GM12878 (cell line): ENCODE measurements around the gene MAML3. TPM values are rescaled to one million over a fixed set of nuclear protein-coding genes. Genes with fewer than 3 reads are reported as not detected.

Source experiments
- ATAC-seq: fragments of 200-7000 bp; cut with Tn5 transposase; 3 replicates; pipeline ENCODE4 v1.9.1; 2020; ENCODE audit warnings: mild to moderate bottlenecking, moderate library complexity
- BruUV-seq: library from RNA; stranded (reverse); fragments of 400-500 nt; replicated peaks from 2 replicates; lab custom pipeline; 2021; lab: Mats Ljungman, UMichigan
- CTCF ChIA-PET: fragments of 300-600 bp; sonication (Branson Sonifier 250); formaldehyde crosslinking; extraction: SDS; loops from one replicate; lab custom pipeline; 2021; ENCODE audit warnings: inconsistent platforms; lab: Yijun Ruan, JAX
- POLR2A ChIA-PET: fragments of 350-600 bp; formaldehyde crosslinking; extraction: SDS; loops from one replicate; lab custom pipeline; 2021; ENCODE audit warnings: inconsistent platforms; lab: Charles Lee
- RAD21 ChIA-PET: fragments of 300-600 bp; sonication (Branson Sonifier 250); formaldehyde crosslinking; loops from one replicate; lab custom pipeline; 2023; ENCODE audit warnings: antibody characterized with exemption; ENCODE audit not compliant: unreplicated experiment; lab: Charles Lee
- SMC1A ChIA-PET: fragments of 300-600 bp; sonication (Branson Sonifier 250); formaldehyde crosslinking; loops from one replicate; lab custom pipeline; 2023; ENCODE audit not compliant: unreplicated experiment, uncharacterized antibody; lab: Charles Lee
- DNase-seq: peaks from one replicate; pipeline ENCODE4 v3.0.0-alpha.2; 2011; ENCODE audit warnings: low read depth, low spot score
- FAIRE-seq: peaks from 3 replicates; lab custom pipeline; 2011; peaks lifted over from hg19 to GRCh38; lab: Jason Lieb, UNC
- H2AFZ ChIP-seq: 2 replicates; pipeline ENCODE4 v1.6.0; 2011; ENCODE audit warnings: low read depth, low read length, control low read depth; ENCODE audit not compliant: control insufficient read depth
- H3K27ac ChIP-seq: 2 replicates; pipeline ENCODE4 v1.5.1; 2011; ENCODE audit warnings: control low read depth; ENCODE audit not compliant: control insufficient read depth, insufficient read depth
- H3K27me3 ChIP-seq, 2 experiments: replicated peaks in 1 of 2; 2 replicates each; pipeline versions ENCODE4 v1.6.0 to v1.6.1; 2011; ENCODE audit warnings: low read length in 1 of 2; ENCODE audit not compliant: control insufficient read depth in 2 of 2, insufficient read depth in 2 of 2
- H3K36me3 ChIP-seq, 2 experiments: 2 replicates each; pipeline ENCODE4 v1.5.1; 2011; ENCODE audit warnings: low read length in 1 of 2; ENCODE audit not compliant: control insufficient read depth in 2 of 2, insufficient read depth in 2 of 2
- H3K4me1 ChIP-seq: 2 replicates; pipeline ENCODE4 v1.6.1; 2011; ENCODE audit warnings: mild to moderate bottlenecking, low read length, moderate library complexity, mixed read lengths; ENCODE audit not compliant: control insufficient read depth, insufficient read depth
- H3K4me2 ChIP-seq: 2 replicates; pipeline ENCODE4 v1.6.0; 2011; ENCODE audit warnings: control low read depth; ENCODE audit not compliant: control insufficient read depth, insufficient read depth
- H3K4me3 ChIP-seq: fragments of 200-600 bp; sonication (generic); 2 replicates; pipeline ENCODE4 v1.5.1; 2016
- H3K79me2 ChIP-seq: 2 replicates; pipeline ENCODE4 v1.6.0; 2011; ENCODE audit warnings: low read length; ENCODE audit not compliant: control insufficient read depth, insufficient read depth
- H3K9ac ChIP-seq: 2 replicates; pipeline ENCODE4 v1.8.0; 2011; ENCODE audit warnings: low read length, control low read depth, mixed read lengths; ENCODE audit not compliant: control insufficient read depth, insufficient read depth
- H3K9me3 ChIP-seq: replicated peaks from 3 replicates; pipeline ENCODE4 v1.5.1; 2011; ENCODE audit warnings: mild to moderate bottlenecking, low read length; ENCODE audit not compliant: control insufficient read depth, insufficient read depth
- H4K20me1 ChIP-seq: 2 replicates; pipeline ENCODE4 v1.6.0; 2011; ENCODE audit not compliant: control insufficient read depth, insufficient read depth
- BCL11A ChIP-seq: IDR thresholded peaks from 2 replicates; pipeline ENCODE4 v1.6.1; 2011; ENCODE audit warnings: low read depth, low read length
- CHD1 ChIP-seq: IDR thresholded peaks from 2 replicates; pipeline ENCODE4 v1.6.1; 2012; ENCODE audit warnings: low read depth, low read length, improper control_type of control experiment
- FOXK2 ChIP-seq: fragments of 450-650 bp; IDR thresholded peaks from 2 replicates; pipeline ENCODE4 v1.6.1; 2017; ENCODE audit warnings: mild to moderate bottlenecking, moderate library complexity
- FOXM1 ChIP-seq: IDR thresholded peaks from 2 replicates; pipeline ENCODE4 v1.6.1; 2012; ENCODE audit warnings: low read depth, mild to moderate bottlenecking, inconsistent platforms, low read length, moderate library complexity
- GABPA ChIP-seq: IDR thresholded peaks from 2 replicates; pipeline ENCODE4 v1.6.1; 2014; ENCODE audit warnings: antibody characterized with exemption, low read depth, mild to moderate bottlenecking, inconsistent platforms
- GATAD2B ChIP-seq: fragments of 450-650 bp; conservative IDR thresholded peaks from 2 replicates; pipeline ENCODE4 v1.6.1; 2017; ENCODE audit warnings: low read depth, mild to moderate bottlenecking, moderate library complexity
- IRF4 ChIP-seq: IDR thresholded peaks from 2 replicates; pipeline ENCODE4 v1.6.1; 2011; ENCODE audit warnings: low read depth, low read length
- MEF2A ChIP-seq: IDR thresholded peaks from 2 replicates; pipeline ENCODE4 v1.6.1; 2011; ENCODE audit warnings: low read depth, mild to moderate bottlenecking, low read length, moderate library complexity; ENCODE audit not compliant: insufficient read depth
- NFYB ChIP-seq: IDR thresholded peaks from 2 replicates; pipeline ENCODE4 v1.6.1; 2011; ENCODE audit warnings: low read depth, mild to moderate bottlenecking, low read length, improper control_type of control experiment, moderate library complexity; ENCODE audit not compliant: insufficient read depth
- POU2F2 ChIP-seq: IDR thresholded peaks from 3 replicates; pipeline ENCODE4 v1.6.1; 2011; ENCODE audit warnings: low read depth, mild to moderate bottlenecking, low read length, borderline replicate concordance
- RUNX3 ChIP-seq: IDR thresholded peaks from 2 replicates; pipeline ENCODE4 v1.6.1; 2012; ENCODE audit warnings: low read length, inconsistent platforms
- SPI1 ChIP-seq: IDR thresholded peaks from 2 replicates; pipeline ENCODE4 v1.6.1; 2011; ENCODE audit warnings: low read depth, mild to moderate bottlenecking, low read length, moderate library complexity, borderline replicate concordance; ENCODE audit not compliant: insufficient read depth
- SREBF2 ChIP-seq: IDR thresholded peaks from 2 replicates; pipeline ENCODE4 v1.6.1; 2012; ENCODE audit warnings: mild to moderate bottlenecking, low read length
- ZBED1 ChIP-seq: IDR thresholded peaks from 2 replicates; pipeline ENCODE4 v1.6.1; 2016; ENCODE audit warnings: borderline replicate concordance
- WGBS: methylation state at CpG from one replicate; pipeline ENCODE4 v1.1.6; 2016; ENCODE audit warnings: low lambda C conversion rate; ENCODE audit not compliant: insufficient replicate concordance, insufficient coverage; ENCODE audit errors: missing lambda C conversion rate; 5-methylcytosine and 5-hydroxymethylcytosine counted together
- in situ Hi-C: fragments of 300-500 bp; cut with MboI; formaldehyde crosslinking; loops from 9 replicates; pipeline ENCODE4 v1.14.3; 2018; ENCODE audit warnings: mixed read lengths
- intact Hi-C: fragments of 100-400 bp; cut with micrococcal nuclease; formaldehyde crosslinking; loops from one replicate; pipeline ENCODE4 v1.14.2; 2022; ENCODE audit not compliant: unreplicated experiment
- polyA plus RNA-seq, 11 experiments: library from polyadenylated mRNA; depleted of rRNA in 4 of 11; unstranded in 6 of 11; stranded (reverse) in 5 of 11; fragments of >200 nt; fragmentation: Nextera tagmentation in 4 of 11; fragmentation: Illumina TruSeq in 1 of 11; extraction: Ambion mirVana in 4 of 11; extraction: Trizol in 1 of 11; gene quantifications; 1 replicate in 1 of 11; 2 replicates in 10 of 11; pipeline versions ENCODE4 v1.2.1 to v1.2.3, GENCODE V29; 2011 to 2016; ENCODE audit warnings: inconsistent platforms in 2 of 11, missing spikeins in 2 of 11, low read depth in 1 of 11
- total RNA-seq, 4 experiments: library from RNA; depleted of rRNA in 3 of 4; stranded (reverse); fragments of >200 nt in 3 of 4; fragmentation: Illumina TruSeq in 1 of 4; extraction: Trizol in 1 of 4; gene quantifications; 2 replicates each; pipeline versions ENCODE4 v1.2.1 to v1.2.3, GENCODE V29; 2013 to 2021
- TF ChIP-seq, protein P1 (sequence below): fragments of 450-650 bp; IDR thresholded peaks from 2 replicates; pipeline ENCODE4 v1.6.1; 2018; ENCODE audit warnings: mild to moderate bottlenecking, low read depth, moderate library complexity; ENCODE audit not compliant: partially characterized antibody
- TF ChIP-seq, protein P2 (sequence below): fragments of 450-650 bp; IDR thresholded peaks from 2 replicates; pipeline ENCODE4 v1.6.1; 2017; ENCODE audit warnings: mild to moderate bottlenecking
- TF ChIP-seq, protein P3 (sequence below): IDR thresholded peaks from 2 replicates; pipeline ENCODE4 v1.6.1; 2012; ENCODE audit warnings: low read length, inconsistent platforms

Gene MAML3
- total and polyA plus RNA-seq, 10 of the 15 experiments (the other 5 are each of a cell fraction or from before 2014, with no cell fraction given), result under 0.01 to 0.53 (median 0.06) TPM; not detected in 2

DNA sequence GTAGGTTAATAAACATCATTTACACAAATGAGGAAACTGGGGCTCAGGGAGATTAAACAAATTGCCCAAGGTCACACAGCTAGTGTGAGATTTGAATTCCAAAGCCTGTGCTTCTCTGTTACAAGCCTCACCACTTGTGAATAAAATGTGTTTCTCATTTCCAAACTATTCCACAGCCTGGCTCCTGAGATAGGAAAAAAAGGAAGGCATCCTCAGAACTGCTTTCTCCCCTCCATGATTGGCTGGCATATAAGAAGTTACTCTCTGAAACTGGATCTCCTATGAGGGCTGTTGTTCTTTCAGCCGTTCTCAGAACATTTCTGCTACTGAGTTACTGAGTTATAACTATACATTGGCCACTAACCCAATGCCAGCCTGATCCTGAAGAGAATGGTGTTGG, 237.9 kb downstream of the MAML3 start:
- FAIRE-seq, result no peak
- H3K4me2 ChIP-seq, result no peak overlapping the region
- no peak overlapping the region for H3K27ac ChIP-seq
- WGBS, result 3% methylated on average over 1 of the region's 1 CpG
- H3K36me3 ChIP-seq, result no peaks in the 10 kb centered on the region
- H3K27me3 ChIP-seq, result peaks cover 3 to 5% of the 10 kb centered on the region in 2 experiments; a peak in 3 of 4 replicates
- no peak overlapping the region for H2AFZ ChIP-seq
- H3K9me3 ChIP-seq, result no peaks in the 10 kb centered on the region
- H3K4me3 ChIP-seq, result no peak overlapping the region
- ChIA-PET POLR2A (no interaction called here), CTCF (no interaction called here), SMC1A (no interaction called here)
- intact Hi-C loops, result no loop called here
- H4K20me1 ChIP-seq, result no peaks in the 10 kb centered on the region
- H3K79me2 ChIP-seq, result no peaks in the 10 kb centered on the region
- no peaks in the 10 kb centered on the region for H3K4me1 ChIP-seq
- H3K9ac ChIP-seq, result no peak overlapping the region
- TF ChIP-seq MEF2A (no peak), CHD1 (no peak), GATAD2B (no peak), FOXM1 (no peak), NFYB (no peak), SPI1 (no peak), RUNX3 (no peak), IRF4 (no peak), BCL11A (no peak), SREBF2 (no peak), ZBED1 (no peak), FOXK2 (no peak), POU2F2 (no peak), GABPA (no peak)
- TF ChIP-seq, protein P1, sequence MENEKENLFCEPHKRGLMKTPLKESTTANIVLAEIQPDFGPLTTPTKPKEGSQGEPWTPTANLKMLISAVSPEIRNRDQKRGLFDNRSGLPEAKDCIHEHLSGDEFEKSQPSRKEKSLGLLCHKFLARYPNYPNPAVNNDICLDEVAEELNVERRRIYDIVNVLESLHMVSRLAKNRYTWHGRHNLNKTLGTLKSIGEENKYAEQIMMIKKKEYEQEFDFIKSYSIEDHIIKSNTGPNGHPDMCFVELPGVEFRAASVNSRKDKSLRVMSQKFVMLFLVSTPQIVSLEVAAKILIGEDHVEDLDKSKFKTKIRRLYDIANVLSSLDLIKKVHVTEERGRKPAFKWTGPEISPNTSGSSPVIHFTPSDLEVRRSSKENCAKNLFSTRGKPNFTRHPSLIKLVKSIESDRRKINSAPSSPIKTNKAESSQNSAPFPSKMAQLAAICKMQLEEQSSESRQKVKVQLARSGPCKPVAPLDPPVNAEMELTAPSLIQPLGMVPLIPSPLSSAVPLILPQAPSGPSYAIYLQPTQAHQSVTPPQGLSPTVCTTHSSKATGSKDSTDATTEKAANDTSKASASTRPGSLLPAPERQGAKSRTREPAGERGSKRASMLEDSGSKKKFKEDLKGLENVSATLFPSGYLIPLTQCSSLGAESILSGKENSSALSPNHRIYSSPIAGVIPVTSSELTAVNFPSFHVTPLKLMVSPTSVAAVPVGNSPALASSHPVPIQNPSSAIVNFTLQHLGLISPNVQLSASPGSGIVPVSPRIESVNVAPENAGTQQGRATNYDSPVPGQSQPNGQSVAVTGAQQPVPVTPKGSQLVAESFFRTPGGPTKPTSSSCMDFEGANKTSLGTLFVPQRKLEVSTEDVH, result no peak
- TF ChIP-seq, protein P2, sequence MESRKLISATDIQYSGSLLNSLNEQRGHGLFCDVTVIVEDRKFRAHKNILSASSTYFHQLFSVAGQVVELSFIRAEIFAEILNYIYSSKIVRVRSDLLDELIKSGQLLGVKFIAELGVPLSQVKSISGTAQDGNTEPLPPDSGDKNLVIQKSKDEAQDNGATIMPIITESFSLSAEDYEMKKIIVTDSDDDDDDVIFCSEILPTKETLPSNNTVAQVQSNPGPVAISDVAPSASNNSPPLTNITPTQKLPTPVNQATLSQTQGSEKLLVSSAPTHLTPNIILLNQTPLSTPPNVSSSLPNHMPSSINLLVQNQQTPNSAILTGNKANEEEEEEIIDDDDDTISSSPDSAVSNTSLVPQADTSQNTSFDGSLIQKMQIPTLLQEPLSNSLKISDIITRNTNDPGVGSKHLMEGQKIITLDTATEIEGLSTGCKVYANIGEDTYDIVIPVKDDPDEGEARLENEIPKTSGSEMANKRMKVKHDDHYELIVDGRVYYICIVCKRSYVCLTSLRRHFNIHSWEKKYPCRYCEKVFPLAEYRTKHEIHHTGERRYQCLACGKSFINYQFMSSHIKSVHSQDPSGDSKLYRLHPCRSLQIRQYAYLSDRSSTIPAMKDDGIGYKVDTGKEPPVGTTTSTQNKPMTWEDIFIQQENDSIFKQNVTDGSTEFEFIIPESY, result no peak
- TF ChIP-seq, protein P3, sequence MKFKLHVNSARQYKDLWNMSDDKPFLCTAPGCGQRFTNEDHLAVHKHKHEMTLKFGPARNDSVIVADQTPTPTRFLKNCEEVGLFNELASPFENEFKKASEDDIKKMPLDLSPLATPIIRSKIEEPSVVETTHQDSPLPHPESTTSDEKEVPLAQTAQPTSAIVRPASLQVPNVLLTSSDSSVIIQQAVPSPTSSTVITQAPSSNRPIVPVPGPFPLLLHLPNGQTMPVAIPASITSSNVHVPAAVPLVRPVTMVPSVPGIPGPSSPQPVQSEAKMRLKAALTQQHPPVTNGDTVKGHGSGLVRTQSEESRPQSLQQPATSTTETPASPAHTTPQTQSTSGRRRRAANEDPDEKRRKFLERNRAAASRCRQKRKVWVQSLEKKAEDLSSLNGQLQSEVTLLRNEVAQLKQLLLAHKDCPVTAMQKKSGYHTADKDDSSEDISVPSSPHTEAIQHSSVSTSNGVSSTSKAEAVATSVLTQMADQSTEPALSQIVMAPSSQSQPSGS, result no peak
- TF ChIP-seq, all 136 proteins: peak for 0
- no peak for ATAC-seq
- no TSS peak for BruUV-seq
- RAD21 ChIA-PET, result no interaction called here
- in situ Hi-C loops, result no loop called here
- no peak for DNase-seq
